ENCODE measurements around the gene TERB1. TPM values are rescaled to one million over a fixed set of nuclear protein-coding genes. Genes with fewer than 3 reads are reported as not detected.

The TERB1 gene
- total and polyA plus RNA-seq, 2 of the 13 experiments (the other 11 are each of a cell fraction or from before 2014, with no cell fraction given) = not detected

DNA sequence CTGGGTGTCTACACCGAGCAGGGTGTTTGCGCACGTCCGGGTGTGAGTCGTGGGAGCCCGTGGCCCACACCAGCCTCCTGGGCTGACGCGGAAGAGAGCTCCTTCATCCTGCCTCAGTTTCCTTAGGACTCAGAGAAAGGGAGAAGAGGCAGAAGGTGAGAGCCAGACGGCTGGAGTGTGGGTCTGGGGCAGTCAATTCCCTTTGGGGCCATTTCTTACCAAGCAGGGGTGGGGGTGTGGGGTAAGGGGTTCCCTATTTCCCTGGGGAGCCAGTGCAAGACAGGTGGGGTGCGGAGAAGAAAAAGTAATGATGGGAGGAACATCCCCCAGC, 43.7 kb upstream of the TERB1 start:
- H3K36me3 ChIP-seq (replicated peaks in 1 of 2; ENCODE audit: control insufficient read depth in 1 of 2, insufficient read depth in 2 of 2, low read length in 2 of 2) = no peaks in the 10 kb centered on the region
- FAIRE-seq (no peak), ATAC-seq (no peak), DNase-seq (ENCODE audit: low spot score) (no peak)
- H3K9ac ChIP-seq (ENCODE audit: insufficient read depth, low read depth, low read length) = no peak overlapping the region
- peak overlapping the region; percentile 84 for H3K4me2 ChIP-seq (ENCODE audit: low read depth, low read length)
- intact Hi-C loops (cut with micrococcal nuclease; ENCODE audit: unreplicated experiment) (loop anchor here (10.0 kb wide), 1 partner anchor 90 kb away; the partner anchor contains the start of gene DYNC1LI2), in situ Hi-C loops (cut with HindIII; ENCODE audit: extremely low pct_ligation_motif_present, low pct_unique_long_range_greater_than_20kb) (no loop called here)
- no peak overlapping the region for H2AFZ ChIP-seq (ENCODE audit: low read length)
- ChIA-PET CTCF (ENCODE audit: low intra/inter-chr PET ratio, low total read pairs) (no interaction called here), POLR2A (interaction anchor here (1.4 to 1.7 kb wide), 2 partner anchors 15 to 22 kb away, joined by 3 to 7 read pairs; partner anchors contain the start of gene NAE1)
- H3K27ac ChIP-seq (ENCODE audit: extremely low read length, insufficient read depth, low read length) = no peak overlapping the region
- H3K4me3 ChIP-seq (replicated peaks in 1 of 3; ENCODE audit: insufficient read depth in 1 of 3, low read depth in 2 of 3, low read length in 3 of 3) = peak overlapping the region; percentile 47 to 74 (median 48); a peak in 3 of 6 replicates
- no peaks in the 10 kb centered on the region for H4K20me1 ChIP-seq (ENCODE audit: insufficient read depth, low read length)
- TF ChIP-seq ZNF782 (CRISPR knock-in tag; IDR thresholded peaks at IDR 0.05; ENCODE audit: borderline replicate concordance) (no peak), POLR2AphosphoS2 (IDR thresholded peaks at IDR 0.05; ENCODE audit: low read depth, low read length) (no peak), SAP130 (CRISPR knock-in tag; IDR thresholded peaks at IDR 0.05; ENCODE audit: low read depth) (no peak), ZNF460 (CRISPR knock-in tag; IDR thresholded peaks at IDR 0.05; ENCODE audit: borderline replicate concordance) (no peak), PAWR (CRISPR knock-in tag; IDR thresholded peaks at IDR 0.05; ENCODE audit: borderline replicate concordance) (no peak), SOX5 (CRISPR knock-in tag; IDR thresholded peaks at IDR 0.05; ENCODE audit: borderline replicate concordance) (no peak), PHB2 (IDR thresholded peaks at IDR 0.05; ENCODE audit: partially characterized antibody) (no peak), BRCA1 (CRISPR knock-in tag; IDR thresholded peaks at IDR 0.05) (no peak), IKZF1 (IDR thresholded peaks at IDR 0.05) (no peak), PTBP1 (IDR thresholded peaks at IDR 0.05; ENCODE audit: low read depth, low read length, poor library complexity, severe bottlenecking) (no peak), TBL1XR1 (IDR thresholded peaks at IDR 0.05; ENCODE audit: borderline replicate concordance, low read length, partially characterized antibody) (no peak), ZNF550 (CRISPR knock-in tag; IDR thresholded peaks at IDR 0.05; ENCODE audit: borderline replicate concordance) (no peak), CREM (IDR thresholded peaks at IDR 0.05) (no peak), CREM (CRISPR knock-in tag; IDR thresholded peaks at IDR 0.05) (no peak), MTF2 (CRISPR knock-in tag; IDR thresholded peaks at IDR 0.05; ENCODE audit: borderline replicate concordance) (no peak)
- TF ChIP-seq, protein P1, sequence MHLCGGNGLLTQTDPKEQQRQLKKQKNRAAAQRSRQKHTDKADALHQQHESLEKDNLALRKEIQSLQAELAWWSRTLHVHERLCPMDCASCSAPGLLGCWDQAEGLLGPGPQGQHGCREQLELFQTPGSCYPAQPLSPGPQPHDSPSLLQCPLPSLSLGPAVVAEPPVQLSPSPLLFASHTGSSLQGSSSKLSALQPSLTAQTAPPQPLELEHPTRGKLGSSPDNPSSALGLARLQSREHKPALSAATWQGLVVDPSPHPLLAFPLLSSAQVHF (CRISPR knock-in tag; IDR thresholded peaks at IDR 0.05) = no peak
- TF ChIP-seq, protein P2, sequence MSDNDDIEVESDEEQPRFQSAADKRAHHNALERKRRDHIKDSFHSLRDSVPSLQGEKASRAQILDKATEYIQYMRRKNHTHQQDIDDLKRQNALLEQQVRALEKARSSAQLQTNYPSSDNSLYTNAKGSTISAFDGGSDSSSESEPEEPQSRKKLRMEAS (IDR thresholded peaks at IDR 0.05) = no peak
- TF ChIP-seq, protein P3, sequence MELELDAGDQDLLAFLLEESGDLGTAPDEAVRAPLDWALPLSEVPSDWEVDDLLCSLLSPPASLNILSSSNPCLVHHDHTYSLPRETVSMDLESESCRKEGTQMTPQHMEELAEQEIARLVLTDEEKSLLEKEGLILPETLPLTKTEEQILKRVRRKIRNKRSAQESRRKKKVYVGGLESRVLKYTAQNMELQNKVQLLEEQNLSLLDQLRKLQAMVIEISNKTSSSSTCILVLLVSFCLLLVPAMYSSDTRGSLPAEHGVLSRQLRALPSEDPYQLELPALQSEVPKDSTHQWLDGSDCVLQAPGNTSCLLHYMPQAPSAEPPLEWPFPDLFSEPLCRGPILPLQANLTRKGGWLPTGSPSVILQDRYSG (CRISPR knock-in tag; IDR thresholded peaks at IDR 0.05) = no peak
- H3K27me3 ChIP-seq (ENCODE audit: control insufficient read depth in 1 of 2, insufficient read depth in 2 of 2, low read length in 2 of 2) = peaks cover 7 to 74% of the 10 kb centered on the region in 2 experiments; a peak in 4 of 5 replicates
- WGBS (ENCODE audit: low lambda C conversion rate) = 15% methylated on average over 10 of the region's 10 CpGs
- H3K4me1 ChIP-seq (ENCODE audit: insufficient read depth, low read length) = peaks cover 15% of the 10 kb centered on the region; the same call in 1 of the 2 replicates
- no peaks in the 10 kb centered on the region for H3K79me2 ChIP-seq (ENCODE audit: insufficient read depth, low read length)
- H3K9me3 ChIP-seq (ENCODE audit: low read length) = no peaks in the 10 kb centered on the region
- BruUV-seq (replicated peaks) = no TSS peak
